NCI-H226 (cell line): ENCODE data around the gene THTPA.
"Not testable (repeated sequence)": the region's sequence is repeated elsewhere in the genome, so short reads cannot be mapped to it uniquely, and the experiment has no call there.

Experiments
- DNase-seq: peaks from one replicate; pipeline ENCODE4 v3.0.0-alpha.2; 2015

THTPA gene

DNA sequence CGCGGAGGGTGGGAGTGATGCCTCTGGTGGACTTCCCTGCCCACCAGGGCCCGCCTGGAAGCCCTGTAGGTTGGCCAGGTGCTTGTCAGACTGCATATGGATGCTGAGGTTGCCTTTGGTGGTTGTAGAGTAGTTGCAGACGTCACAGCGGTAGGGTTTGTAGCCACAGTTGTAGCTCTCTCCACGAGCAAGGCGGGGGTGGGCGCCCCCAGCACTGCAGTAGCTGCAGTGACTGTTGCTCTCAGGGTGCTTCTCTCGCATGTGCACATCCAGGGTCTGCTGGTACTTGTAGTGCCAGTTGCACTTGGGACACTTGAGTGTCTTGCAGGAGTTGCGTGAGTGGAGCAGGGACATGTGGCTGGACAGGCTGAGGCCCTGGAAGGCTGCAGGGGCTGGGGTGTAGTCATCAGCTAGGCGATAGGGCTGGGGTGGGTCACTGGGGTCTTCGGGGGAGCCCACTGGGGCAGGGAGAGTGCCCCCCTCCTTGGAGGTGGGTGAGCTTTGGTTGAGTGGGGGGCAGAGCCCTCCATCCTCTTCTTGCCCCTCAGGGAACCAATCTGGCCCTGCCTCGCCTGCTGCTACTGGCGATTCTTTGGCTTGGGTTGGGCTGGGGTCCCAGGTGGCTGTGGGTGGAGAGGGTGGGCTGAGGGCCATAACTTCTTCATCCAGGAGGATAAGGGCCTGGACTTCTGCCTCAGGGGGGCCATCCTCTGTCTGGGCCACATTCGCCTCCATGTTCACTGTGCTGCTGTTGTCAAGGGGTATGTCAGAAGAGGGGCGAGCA lies 22.2 kb upstream of the THTPA start:
- DNase-seq = no peak

DNA sequence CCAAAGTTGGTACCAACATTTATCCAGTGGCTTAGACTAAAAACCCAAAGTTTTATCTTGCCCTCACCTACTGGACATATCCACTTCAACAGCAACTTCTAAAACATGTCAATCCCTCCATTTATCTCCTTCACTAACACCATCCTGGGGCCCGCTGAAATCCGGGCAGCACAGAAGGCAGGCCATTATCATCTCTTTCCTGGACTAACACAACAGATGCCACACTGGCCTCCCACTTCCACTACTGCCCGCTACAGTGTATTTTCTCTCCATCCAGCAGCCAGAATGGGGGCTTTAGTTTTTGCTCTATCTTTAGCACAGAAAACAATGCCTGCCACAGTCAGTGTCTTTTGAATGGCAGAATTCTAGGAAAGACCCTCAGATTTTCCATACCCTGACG lies 20.1 kb upstream of the THTPA start:
- DNase-seq = no peak

DNA sequence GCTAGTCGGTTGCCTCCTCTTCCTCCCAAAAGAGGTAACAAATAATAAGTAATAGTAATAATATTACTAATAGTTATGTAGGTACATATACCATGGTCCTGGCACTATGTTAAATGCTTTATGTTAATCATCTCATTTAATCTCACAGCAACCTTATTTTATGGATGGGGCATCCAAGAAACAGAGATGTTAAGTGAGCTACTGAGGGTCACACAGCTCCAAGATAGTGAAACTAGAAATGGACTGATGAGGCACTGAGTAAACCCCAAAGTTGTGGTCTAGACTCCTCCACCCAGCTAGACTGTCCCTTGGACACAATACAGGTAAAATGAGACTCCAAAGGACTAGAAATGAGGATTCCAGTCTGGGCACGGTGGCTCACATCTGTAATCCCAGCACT lies 19.6 kb upstream of the THTPA start:
- no peak for DNase-seq

DNA sequence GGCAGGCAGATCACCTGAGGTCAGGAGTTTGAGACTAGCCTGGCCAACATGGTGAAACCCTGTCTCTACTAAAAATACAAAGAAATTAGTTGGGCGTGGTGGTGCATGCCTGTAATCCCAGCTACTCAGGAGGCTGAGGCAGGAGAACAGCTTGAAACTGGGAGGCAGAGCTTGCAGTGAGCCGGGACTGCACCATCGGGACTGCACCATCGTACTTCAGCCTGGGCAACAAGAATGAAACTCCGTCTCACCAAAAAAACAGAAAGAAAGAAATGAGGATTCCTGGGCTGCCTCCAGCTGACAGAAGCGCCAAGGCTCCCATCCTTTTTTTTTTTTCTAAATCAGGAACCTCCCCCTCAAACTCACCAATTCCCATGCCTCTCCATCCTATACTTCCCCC lies 19.2 kb upstream of the THTPA start:
- DNase-seq = not testable (repeated sequence)

DNA sequence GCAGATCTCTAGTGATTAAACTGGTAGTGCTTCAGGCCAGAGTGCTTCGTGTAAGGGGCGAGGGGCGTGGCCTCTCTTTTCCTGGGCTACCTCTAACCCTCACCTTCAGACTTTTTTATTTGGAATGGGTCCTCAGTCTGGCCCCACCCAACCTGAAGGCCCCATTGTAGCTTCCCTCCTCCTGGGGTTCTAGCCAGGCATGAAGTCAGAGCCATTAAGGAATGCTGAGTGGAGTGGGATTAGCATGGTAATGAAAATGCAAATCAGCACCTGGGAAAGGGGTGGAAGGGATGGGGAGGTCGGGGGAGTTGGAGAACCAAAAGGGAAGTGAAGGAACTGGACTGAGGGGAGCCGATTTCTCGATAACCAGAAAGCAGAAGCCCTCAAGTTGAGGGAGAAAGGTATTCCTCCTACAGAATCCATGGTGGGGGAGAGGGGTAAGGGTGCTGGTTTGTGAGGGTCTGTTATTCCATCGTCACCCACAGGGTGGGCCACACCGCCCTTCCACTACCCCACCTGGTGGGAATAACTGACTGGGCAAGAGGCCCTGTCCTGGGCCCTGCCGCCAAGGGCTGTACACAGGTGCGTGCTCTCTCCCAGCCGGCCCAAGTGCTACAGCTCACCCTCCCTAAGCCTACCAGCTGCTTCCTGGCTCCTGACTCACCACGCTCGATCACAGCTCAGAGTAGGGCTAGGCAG lies 18.6 kb upstream of the THTPA start:
- no peak for DNase-seq

- no peak for DNase-seq
These were observed 17.9 kb upstream of the THTPA start for GRCh38 chr14:23538050-23538718.

DNA sequence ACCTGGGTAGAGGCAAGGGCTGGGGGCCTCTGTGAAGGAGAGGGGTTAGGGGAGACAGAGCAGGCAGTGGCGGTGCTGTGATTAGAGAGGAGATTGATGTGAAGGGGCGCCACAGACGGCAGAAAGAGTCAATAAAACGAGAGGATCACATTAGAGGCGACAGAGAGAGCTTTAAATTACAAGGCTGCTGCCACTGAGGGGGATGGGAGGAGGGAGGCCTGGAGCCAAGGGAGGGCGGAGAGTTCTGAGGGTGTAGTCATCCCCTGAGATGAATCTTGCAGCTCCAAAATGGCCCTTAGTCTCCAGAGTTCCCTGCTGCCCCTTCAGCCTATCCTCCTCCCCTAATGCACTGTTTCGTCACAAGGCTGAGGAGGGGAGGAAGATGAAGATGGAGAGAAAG lies 17.3 kb upstream of the THTPA start:
- DNase-seq = no peak

- DNase-seq = no peak
These were observed 16.6 kb upstream of the THTPA start for GRCh38 chr14:23539248-23540140.

GRCh38 chr14:23540141-23540469 lies 16.0 kb upstream of the THTPA start:
- no peak for DNase-seq

DNA sequence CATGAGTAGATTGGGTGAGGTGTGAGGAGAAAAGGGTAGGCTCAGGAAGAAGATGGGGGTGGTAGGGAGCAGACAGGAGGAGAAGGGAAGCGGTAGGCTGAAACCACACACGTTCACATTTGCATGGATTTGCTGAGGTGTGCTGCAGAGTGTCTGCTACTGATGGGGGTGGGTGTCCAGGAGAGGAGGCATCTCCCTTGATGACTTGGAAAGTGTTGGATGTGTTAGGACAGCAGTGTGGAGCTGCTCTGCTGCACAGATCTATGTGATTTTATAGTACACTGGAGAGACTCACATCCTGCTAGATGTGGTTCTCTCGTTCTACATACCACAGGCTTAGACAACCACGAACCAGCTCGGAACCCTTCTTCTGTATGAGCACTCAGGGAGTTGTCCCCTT lies 13.8 kb upstream of the THTPA start:
- DNase-seq = no peak

- DNase-seq = no peak
These were observed 12.7 kb upstream of the THTPA start for GRCh38 chr14:23543403-23543802.

- DNase-seq = no peak
These were observed 11.3 kb upstream of the THTPA start for GRCh38 chr14:23544511-23545447.

DNA sequence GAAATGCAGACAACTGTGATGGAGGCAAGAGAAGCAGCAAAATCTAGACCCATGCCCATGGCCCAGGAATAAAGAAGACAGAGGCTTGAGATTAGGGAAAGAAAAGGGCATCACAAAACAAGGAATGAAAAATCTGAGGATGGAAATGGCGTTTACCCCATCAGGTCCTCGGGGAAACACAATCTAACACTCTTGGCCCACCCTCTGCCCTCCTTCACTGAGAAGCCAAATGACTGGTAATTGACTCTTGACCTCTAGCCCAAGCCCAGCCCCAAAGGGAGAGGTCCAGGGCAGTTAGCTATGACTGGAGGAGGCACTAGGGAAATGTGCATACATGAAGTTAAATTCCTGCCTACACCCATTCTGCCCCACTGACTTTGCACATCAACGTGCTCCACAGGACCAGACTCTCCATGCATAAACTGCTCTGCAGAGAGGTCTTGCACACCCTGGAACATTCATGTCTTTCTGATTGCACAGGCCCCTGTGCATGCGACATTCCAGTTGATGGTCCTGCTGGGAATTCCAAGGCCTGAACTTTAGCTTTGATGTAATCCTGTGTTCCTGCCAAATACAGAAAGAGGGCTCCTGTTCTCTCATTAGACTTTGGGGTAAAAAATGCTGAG lies 10.2 kb upstream of the THTPA start:
- no peak for DNase-seq

- DNase-seq = no peak
These were observed 9.5 kb upstream of the THTPA start for GRCh38 chr14:23546450-23547035.

DNA sequence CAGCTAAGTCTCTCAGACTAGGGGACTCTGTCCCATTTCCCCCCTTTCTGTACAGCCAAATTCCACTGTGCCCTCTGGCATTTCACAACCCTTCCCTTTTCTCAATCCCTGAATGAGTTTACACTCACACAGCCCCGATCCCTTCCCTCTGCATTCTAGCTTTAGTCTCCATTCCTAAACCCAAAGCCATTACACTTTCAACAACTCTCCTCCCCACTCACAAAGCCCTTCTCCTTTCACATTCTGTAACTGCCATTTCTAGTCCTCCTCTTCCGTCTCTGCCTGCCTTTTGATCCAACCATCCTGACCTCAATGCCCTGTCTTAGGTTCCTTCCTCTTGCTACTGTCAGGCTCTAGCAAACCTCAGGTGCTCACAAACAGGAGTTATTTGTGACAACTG lies 8.1 kb upstream of the THTPA start:
- DNase-seq = no peak

DNA sequence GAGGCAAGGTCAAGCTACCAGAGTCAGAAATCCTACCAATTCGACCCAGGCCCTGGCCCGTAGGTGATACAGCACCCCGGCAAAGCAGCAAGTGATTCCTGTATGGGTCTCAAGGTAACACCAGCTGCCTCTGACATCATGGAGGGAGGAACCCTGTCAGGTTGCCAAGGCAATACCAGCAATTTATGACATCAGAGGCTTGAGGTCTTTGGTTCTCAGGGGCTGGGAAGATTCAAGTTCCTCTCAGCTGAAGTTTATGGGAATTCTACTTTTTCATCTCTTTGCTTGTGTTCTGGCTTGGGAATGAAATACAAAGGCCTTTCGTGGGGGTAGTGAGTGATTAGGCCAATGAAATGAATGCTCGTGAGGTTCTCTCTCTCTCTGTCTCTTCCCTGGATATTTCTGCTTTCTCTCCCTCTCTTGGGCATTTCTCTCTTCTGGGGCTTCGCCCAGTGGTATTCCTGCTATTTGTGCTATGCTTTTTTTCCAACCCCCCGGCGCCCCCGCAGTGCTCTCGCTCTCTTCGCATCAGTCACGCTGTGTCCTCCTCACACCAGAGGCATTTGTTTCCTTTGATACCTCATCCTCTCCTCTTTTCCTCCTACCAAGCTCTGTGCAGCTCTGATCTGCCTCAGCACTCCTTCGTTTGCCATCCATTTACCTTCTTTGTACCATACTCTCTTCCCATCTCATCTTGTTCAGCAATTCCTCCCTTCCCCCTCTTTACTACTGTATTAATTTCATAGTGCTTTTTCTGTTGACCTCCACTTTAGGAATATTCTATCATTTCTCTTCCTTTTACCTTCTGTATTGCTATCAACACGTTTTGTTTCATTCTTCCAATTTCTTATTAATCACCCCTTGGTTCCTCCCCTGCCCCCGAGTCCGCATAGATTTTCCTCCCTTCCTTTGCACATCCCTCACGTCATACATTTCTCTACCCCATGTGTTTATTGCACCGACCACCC lies 7.4 kb upstream of the THTPA start:
- no peak for DNase-seq

DNA sequence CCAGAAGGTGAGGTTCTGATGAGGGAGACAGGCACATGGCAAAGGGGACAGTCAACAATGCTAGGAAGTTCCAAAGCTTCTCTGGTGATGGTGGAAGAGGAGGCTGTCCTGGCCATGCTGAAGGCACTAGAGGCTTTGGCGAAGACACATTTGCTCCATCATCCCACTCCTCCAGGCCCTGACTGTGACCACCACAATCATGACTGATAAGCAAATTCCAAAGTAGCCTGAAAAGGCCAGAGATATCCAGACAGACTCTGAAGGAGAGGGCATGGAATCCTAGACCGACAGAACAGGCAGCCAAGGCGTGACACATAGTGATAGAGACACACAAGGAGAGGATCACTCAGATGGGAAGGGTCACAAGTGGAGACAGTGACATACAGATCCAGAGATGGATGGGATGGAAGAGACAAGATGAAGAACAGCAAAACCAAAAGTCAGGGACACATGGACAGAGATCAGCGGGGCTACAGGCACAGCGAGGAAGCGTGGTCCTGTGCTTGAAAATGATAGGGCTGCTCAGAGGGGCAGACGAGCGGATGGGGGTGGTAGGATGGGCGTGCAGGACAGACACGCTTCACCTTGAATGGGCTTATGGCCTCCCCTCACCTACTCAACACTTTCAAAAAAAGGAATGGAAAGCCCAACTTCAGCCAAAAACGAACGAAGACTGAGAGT lies 5.8 kb upstream of the THTPA start:
- DNase-seq = no peak

DNA sequence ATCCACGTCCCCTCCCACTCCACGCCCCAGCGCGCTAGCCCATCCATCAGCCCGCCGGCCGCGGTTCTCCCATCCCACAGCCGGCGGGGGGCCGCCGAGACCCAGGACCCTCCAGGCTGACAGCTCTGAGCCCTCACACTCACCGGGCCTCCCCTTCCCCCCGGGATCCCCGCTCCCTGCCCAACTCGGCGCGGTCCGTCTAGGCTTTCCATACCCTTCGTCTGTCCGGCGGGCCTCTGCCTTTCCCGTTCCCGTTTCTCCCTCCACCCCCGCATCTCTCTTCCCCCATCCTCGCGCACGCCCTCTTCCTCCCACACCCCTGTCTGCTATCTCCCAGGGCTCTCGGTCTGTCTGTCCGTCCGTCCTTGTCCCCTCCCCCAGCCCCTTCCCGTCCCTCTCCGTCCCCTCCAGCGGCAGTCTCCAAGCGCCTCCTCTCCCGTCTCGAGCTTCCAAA lies 5.2 kb upstream of the THTPA start:
- no peak for DNase-seq
